H9 (cell line): Measurements from ENCODE around the gene SLC2A10. TPM values are rescaled to one million over a fixed set of nuclear protein-coding genes. Genes with fewer than 3 reads are reported as not detected.
A peak's percentile ranks its signal among the peaks of the same experiment; 100 is the strongest.

Experiments used
- DNase-seq: peaks from one replicate; pipeline ENCODE4 v3.0.0-alpha.2; 2017
- H2AFZ ChIP-seq: one replicate; pipeline ENCODE4 v1.6.1; 2013; ENCODE audit warnings: mild to moderate bottlenecking, low read length, control low read depth, moderate library complexity
- H2AK5ac ChIP-seq: 2 replicates; pipeline ENCODE4 v1.6.1; 2013; ENCODE audit warnings: low read length, control low read depth, mixed read lengths; ENCODE audit not compliant: insufficient read length
- H2BK120ac ChIP-seq: one replicate; pipeline ENCODE4 v1.6.1; 2013; ENCODE audit warnings: low read depth, mild to moderate bottlenecking, low read length, control low read depth, inconsistent platforms; ENCODE audit not compliant: poor library complexity, severe bottlenecking
- H2BK12ac ChIP-seq: 2 replicates; pipeline ENCODE4 v1.6.1; 2013; ENCODE audit warnings: low read length, control low read depth, mixed read lengths, low read depth; ENCODE audit not compliant: insufficient read length
- H2BK15ac ChIP-seq: 2 replicates; pipeline ENCODE4 v1.6.1; 2013; ENCODE audit warnings: low read depth, low read length, control low read depth
- H2BK20ac ChIP-seq: one replicate; pipeline ENCODE4 v1.6.1; 2013; ENCODE audit warnings: low read depth, mild to moderate bottlenecking, low read length, control low read depth, inconsistent platforms; ENCODE audit not compliant: poor library complexity, severe bottlenecking
- H2BK5ac ChIP-seq: 2 replicates; pipeline ENCODE4 v1.6.1; 2013; ENCODE audit warnings: low read length, control low read depth, mixed read lengths; ENCODE audit not compliant: insufficient read length
- H3K14ac ChIP-seq: 2 replicates; pipeline ENCODE4 v1.6.1; 2013; ENCODE audit warnings: low read length, control low read depth; ENCODE audit not compliant: insufficient read depth
- H3K18ac ChIP-seq: 2 replicates; pipeline ENCODE4 v1.6.1; 2013; ENCODE audit warnings: low read depth, mild to moderate bottlenecking, mixed read lengths, low read length, control low read depth; ENCODE audit not compliant: insufficient read length
- H3K23ac ChIP-seq: 2 replicates; pipeline ENCODE4 v1.6.1; 2013; ENCODE audit warnings: low read length, control low read depth, mixed read lengths, low read depth; ENCODE audit not compliant: insufficient read length
- H3K23me2 ChIP-seq: 2 replicates; pipeline ENCODE4 v1.6.1; 2013; ENCODE audit warnings: low read depth, mild to moderate bottlenecking, mixed read lengths, low read length, control low read depth; ENCODE audit not compliant: insufficient read length, poor library complexity, severe bottlenecking
- H3K27ac ChIP-seq: 2 replicates; pipeline ENCODE4 v1.5.1; 2013; ENCODE audit warnings: low read length, control low read depth, mixed read lengths, low read depth; ENCODE audit not compliant: insufficient read length
- H3K27me3 ChIP-seq: 2 replicates; pipeline ENCODE4 v1.6.1; 2013; ENCODE audit warnings: low read length, control low read depth, inconsistent platforms; ENCODE audit not compliant: insufficient read depth
- H3K4ac ChIP-seq: 2 replicates; pipeline ENCODE4 v1.6.1; 2013; ENCODE audit warnings: low read depth, mild to moderate bottlenecking, control low read depth, inconsistent platforms, low read length, moderate library complexity
- H3K4me1 ChIP-seq: 2 replicates; pipeline ENCODE4 v1.6.1; 2013; ENCODE audit warnings: low read length, control low read depth, inconsistent platforms; ENCODE audit not compliant: insufficient read depth
- H3K4me2 ChIP-seq: 2 replicates; pipeline ENCODE4 v1.6.1; 2013; ENCODE audit warnings: low read length, control low read depth, mixed read lengths; ENCODE audit not compliant: insufficient read length, insufficient read depth
- H3K56ac ChIP-seq: 2 replicates; pipeline ENCODE4 v1.6.1; 2013; ENCODE audit warnings: low read depth, mild to moderate bottlenecking, mixed read lengths, low read length, control low read depth; ENCODE audit not compliant: insufficient read length
- H3K79me1 ChIP-seq: 2 replicates; pipeline ENCODE4 v1.6.1; 2013; ENCODE audit warnings: low read depth, mild to moderate bottlenecking, moderate library complexity, low read length, control low read depth, inconsistent platforms; ENCODE audit not compliant: insufficient read depth, poor library complexity, severe bottlenecking
- H3K79me2 ChIP-seq: 2 replicates; pipeline ENCODE4 v1.6.1; 2013; ENCODE audit warnings: low read length, control low read depth, inconsistent platforms; ENCODE audit not compliant: insufficient read depth
- H3K9ac ChIP-seq: 2 replicates; pipeline ENCODE4 v1.6.1; 2013; ENCODE audit warnings: low read length, control low read depth, mixed read lengths; ENCODE audit not compliant: insufficient read length; ENCODE audit errors: extremely low read depth
- H3K9me3 ChIP-seq: one replicate; pipeline ENCODE4 v1.6.1; 2013; ENCODE audit warnings: low read depth, low read length, inconsistent platforms; ENCODE audit not compliant: control insufficient read depth
- H3T11ph ChIP-seq: one replicate; pipeline ENCODE4 v1.6.1; 2013; ENCODE audit warnings: mild to moderate bottlenecking, low read length, control low read depth, inconsistent platforms
- H4K20me1 ChIP-seq: one replicate; pipeline ENCODE4 v1.6.1; 2013; ENCODE audit not compliant: control insufficient read depth, insufficient read length, insufficient read depth
- H4K5ac ChIP-seq: 2 replicates; pipeline ENCODE4 v1.6.1; 2013; ENCODE audit warnings: low read depth, mild to moderate bottlenecking, mixed read lengths, low read length, control low read depth; ENCODE audit not compliant: insufficient read length
- H4K8ac ChIP-seq: replicated peaks from 2 replicates; pipeline ENCODE4 v1.6.1; 2013; ENCODE audit warnings: low read length, control low read depth, mixed read lengths, low read depth; ENCODE audit not compliant: insufficient read length
- H4K91ac ChIP-seq: 2 replicates; pipeline ENCODE4 v1.6.1; 2013; ENCODE audit warnings: low read depth, mild to moderate bottlenecking, moderate library complexity, mixed read lengths, low read length, control low read depth; ENCODE audit not compliant: insufficient read length
- H3K27ac Mint-ChIP-seq, 3 experiments: 2 replicates in 2 of 3; 3 replicates in 1 of 3; pipeline ENCODE4 v1.8.0; 2020 to 2021; ENCODE audit warnings: mixed read lengths in 3 of 3, mild to moderate bottlenecking in 1 of 3, moderate library complexity in 1 of 3
- H3K27me3 Mint-ChIP-seq: 2 replicates; pipeline ENCODE4 v1.8.0; 2021; ENCODE audit warnings: low read depth, mild to moderate bottlenecking, moderate library complexity, mixed read lengths
- H3K36me3 Mint-ChIP-seq, 3 experiments: 2 replicates in 2 of 3; 3 replicates in 1 of 3; pipeline ENCODE4 v1.8.0; 2020 to 2021; ENCODE audit warnings: low read depth in 3 of 3, mixed read lengths in 3 of 3; ENCODE audit not compliant: insufficient read depth in 1 of 3
- H3K4me1 Mint-ChIP-seq, 2 experiments: 2 replicates each; pipeline ENCODE4 v1.8.0; 2020; ENCODE audit warnings: mixed read lengths in 2 of 2
- H3K4me3 Mint-ChIP-seq, 2 experiments: 2 replicates in 1 of 2; 3 replicates in 1 of 2; pipeline ENCODE4 v1.8.0; 2020 to 2021; ENCODE audit warnings: mild to moderate bottlenecking in 2 of 2, mixed read lengths in 2 of 2, moderate library complexity in 1 of 2
- H3K9me3 Mint-ChIP-seq, 2 experiments: 2 replicates in 1 of 2; 3 replicates in 1 of 2; pipeline ENCODE4 v1.8.0; 2020; ENCODE audit warnings: mild to moderate bottlenecking in 2 of 2, mixed read lengths in 2 of 2, moderate library complexity in 1 of 2
- WGBS: extraction: QIAGEN DNeasy Blood & Tissue Kit; methylation state at CpG from one replicate; pipeline ENCODE4 v1.1.7; 2013; ENCODE audit warnings: missing lambda C conversion rate, low lambda C conversion rate, mixed read lengths; ENCODE audit not compliant: insufficient read length; ENCODE audit errors: extremely low coverage; 5-methylcytosine and 5-hydroxymethylcytosine counted together
- total RNA-seq: library from RNA; stranded (reverse); gene quantifications from 2 replicates; pipeline ENCODE4 v1.2.1, GENCODE V29; 2021
- TF ChIP-seq, protein P1 (sequence below): fragments of 200-600 bp; sonication (generic); conservative IDR thresholded peaks from 3 replicates; pipeline ENCODE4 v1.8.0; 2021; ENCODE audit warnings: antibody characterized with exemption, mild to moderate bottlenecking

The SLC2A10 gene
- total RNA-seq, 1 experiment from 2014 or later: 8.2 TPM

DNA sequence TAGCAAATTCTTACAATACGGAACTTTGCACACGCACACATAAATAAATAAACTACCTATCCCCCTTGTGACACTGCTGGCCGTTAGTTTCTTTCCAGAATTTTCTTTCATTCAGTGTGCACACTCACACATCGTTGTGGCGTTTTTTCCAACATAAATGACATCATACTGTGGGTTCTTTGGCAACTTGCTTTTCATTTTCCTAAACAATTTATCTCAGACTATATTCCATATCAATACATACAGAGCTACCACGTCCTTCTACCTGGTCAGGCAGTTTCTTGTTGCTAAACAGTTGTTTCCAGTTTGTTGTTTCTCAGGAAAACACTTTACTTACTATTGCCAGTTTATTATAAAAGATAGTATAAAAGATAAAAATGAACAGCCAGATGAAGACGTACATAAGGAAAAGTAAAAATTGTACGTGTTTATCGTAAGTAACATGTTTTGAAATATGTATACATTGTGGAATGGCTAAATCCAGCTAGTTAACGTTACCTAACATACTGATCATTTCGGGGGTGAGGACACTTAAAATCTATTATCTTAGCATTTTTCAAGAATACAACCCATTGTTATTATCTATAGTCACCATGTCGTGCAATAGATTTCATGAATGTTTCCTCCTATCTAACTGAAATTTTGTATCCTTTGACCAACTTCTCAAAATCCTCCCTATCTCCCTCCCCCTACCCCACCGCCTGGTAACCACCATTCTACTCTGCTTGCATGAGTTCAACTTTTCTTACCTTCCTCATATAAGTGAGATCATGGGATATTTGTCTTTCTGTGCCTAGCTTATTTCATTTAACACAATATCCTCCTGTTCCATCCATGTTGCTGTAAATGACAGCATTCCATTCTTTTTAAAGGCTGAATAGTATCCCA lies 19.0 kb upstream of the SLC2A10 start:
- no peak overlapping the region for H2BK5ac ChIP-seq
- H3K9me3 ChIP-seq: no peaks in the 10 kb centered on the region
- no peak overlapping the region for H3K23ac ChIP-seq
- H4K5ac ChIP-seq: no peak overlapping the region
- H3K9ac ChIP-seq: peak overlapping the region; percentile 55
- no peak overlapping the region for H2BK120ac ChIP-seq
- H3K79me2 ChIP-seq: peaks cover 9% of the 10 kb centered on the region; the same call in 1 of the 2 replicates
- peaks cover 12 to 14% (median 13%) of the 10 kb centered on the region in 3 experiments for H3K36me3 Mint-ChIP-seq
- no peak overlapping the region for H2BK20ac ChIP-seq
- no peak for DNase-seq
- peak overlapping the region in 1 of 3 experiments; percentile 37; a peak in 4 of 7 replicates for H3K27ac Mint-ChIP-seq
- H3K14ac ChIP-seq: no peak overlapping the region
- no peaks in the 10 kb centered on the region for H3K27me3 ChIP-seq
- H2BK12ac ChIP-seq: no peak overlapping the region
- H2BK15ac ChIP-seq: no peak overlapping the region
- H4K91ac ChIP-seq: no peak overlapping the region
- H3K4me1 Mint-ChIP-seq: peaks cover 24 to 32% of the 10 kb centered on the region in 2 experiments
- H3K4ac ChIP-seq: no peak overlapping the region
- no peaks in the 10 kb centered on the region for H3K27me3 Mint-ChIP-seq
- H3T11ph ChIP-seq: no peak overlapping the region
- WGBS: 100% methylated on average over 3 of the region's 13 CpGs
- H3K4me2 ChIP-seq: peak overlapping the region; percentile 96
- H2AFZ ChIP-seq: peak overlapping the region; percentile 45
- TF ChIP-seq, protein P1, sequence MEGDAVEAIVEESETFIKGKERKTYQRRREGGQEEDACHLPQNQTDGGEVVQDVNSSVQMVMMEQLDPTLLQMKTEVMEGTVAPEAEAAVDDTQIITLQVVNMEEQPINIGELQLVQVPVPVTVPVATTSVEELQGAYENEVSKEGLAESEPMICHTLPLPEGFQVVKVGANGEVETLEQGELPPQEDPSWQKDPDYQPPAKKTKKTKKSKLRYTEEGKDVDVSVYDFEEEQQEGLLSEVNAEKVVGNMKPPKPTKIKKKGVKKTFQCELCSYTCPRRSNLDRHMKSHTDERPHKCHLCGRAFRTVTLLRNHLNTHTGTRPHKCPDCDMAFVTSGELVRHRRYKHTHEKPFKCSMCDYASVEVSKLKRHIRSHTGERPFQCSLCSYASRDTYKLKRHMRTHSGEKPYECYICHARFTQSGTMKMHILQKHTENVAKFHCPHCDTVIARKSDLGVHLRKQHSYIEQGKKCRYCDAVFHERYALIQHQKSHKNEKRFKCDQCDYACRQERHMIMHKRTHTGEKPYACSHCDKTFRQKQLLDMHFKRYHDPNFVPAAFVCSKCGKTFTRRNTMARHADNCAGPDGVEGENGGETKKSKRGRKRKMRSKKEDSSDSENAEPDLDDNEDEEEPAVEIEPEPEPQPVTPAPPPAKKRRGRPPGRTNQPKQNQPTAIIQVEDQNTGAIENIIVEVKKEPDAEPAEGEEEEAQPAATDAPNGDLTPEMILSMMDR: no peak
- no peak overlapping the region for H4K8ac ChIP-seq
- peak overlapping the region; percentile 92 to 96; a peak in 4 of 5 replicates for H3K4me3 Mint-ChIP-seq
- H3K18ac ChIP-seq: no peak overlapping the region
- no peak overlapping the region for H2AK5ac ChIP-seq
- H3K79me1 ChIP-seq: no peaks in the 10 kb centered on the region
- H3K23me2 ChIP-seq: peaks cover 8% of the 10 kb centered on the region
- H4K20me1 ChIP-seq: no peaks in the 10 kb centered on the region
- 0 out of 2 replicates have a peak, but pooled peaks cover 2% of the 10 kb centered on the region for H3K4me1 ChIP-seq
- H3K9me3 Mint-ChIP-seq: no peaks in the 10 kb centered on the region
- H3K56ac ChIP-seq: no peak overlapping the region
- no peak overlapping the region for H3K27ac ChIP-seq
